ENCODE measurements around the gene CECR2. TPM values are rescaled to one million over a fixed set of nuclear protein-coding genes. Genes with fewer than 3 reads are reported as not detected.
A peak's percentile ranks its signal among the peaks of the same experiment; 100 is the strongest.

Gene CECR2
- total and polyA plus RNA-seq, 2 donors: 0.27 to 0.42 TPM

- no peak for DNase-seq (ENCODE audit: low read depth in 6 of 9, low spot score in 9 of 9)
- WGBS: 8% methylated on average over 23 of the region's 23 CpGs
- H3K27ac ChIP-seq (ENCODE audit: low read depth in 1 of 2, low read length in 1 of 2): no peak overlapping the region
Observed at GRCh38 chr22:17370766-17371432, 1.6 kb downstream of the CECR2 start.

GRCh38 chr22:17371448-17371847, 2.2 kb downstream of the CECR2 start:
- Histone ChIP-seq H3K27ac (ENCODE audit: low read depth in 1 of 2, low read length in 1 of 2) (no peak overlapping the region), H3K27me3 (ENCODE audit: control insufficient read depth in 2 of 2, insufficient read depth in 1 of 2, low read length in 1 of 2) (peaks cover 64 to 71% of the 10 kb centered on the region in 2 donors), H3K9me3 (ENCODE audit: control insufficient read depth in 2 of 2, insufficient read depth in 1 of 2, low read length in 1 of 2) (no peaks in the 10 kb centered on the region), H3K4me1 (ENCODE audit: control insufficient read depth in 2 of 2, insufficient read depth in 2 of 2, low read length in 2 of 2) (peaks cover 10 to 11% of the 10 kb centered on the region in 2 donors), H3K4me3 (ENCODE audit: low read length in 2 of 2) (no peak overlapping the region), H3K36me3 (ENCODE audit: control insufficient read depth in 2 of 2, insufficient read depth in 2 of 2, low read length in 1 of 2) (no peaks in the 10 kb centered on the region)
- 61% methylated on average over 5 of the region's 5 CpGs for WGBS
- no peak for DNase-seq (ENCODE audit: low read depth in 6 of 9, low spot score in 9 of 9)

More at GRCh38 chr22:17370766-17371432, 1.6 kb downstream of the CECR2 start:
- Histone ChIP-seq H3K36me3 (ENCODE audit: control insufficient read depth in 2 of 2, insufficient read depth in 2 of 2, low read length in 1 of 2) (no peaks in the 10 kb centered on the region), H3K27me3 (ENCODE audit: control insufficient read depth in 2 of 2, insufficient read depth in 1 of 2, low read length in 1 of 2) (peaks cover 67 to 76% of the 10 kb centered on the region in 2 donors), H3K9me3 (ENCODE audit: control insufficient read depth in 2 of 2, insufficient read depth in 1 of 2, low read length in 1 of 2) (no peaks in the 10 kb centered on the region), H3K4me1 (ENCODE audit: control insufficient read depth in 2 of 2, insufficient read depth in 2 of 2, low read length in 2 of 2) (peaks cover 10 to 11% of the 10 kb centered on the region in 2 donors), H3K4me3 (ENCODE audit: low read length in 2 of 2) (peak overlapping the region; percentile 13 to 62)

GRCh38 chr22:17373855-17374254, 4.6 kb downstream of the CECR2 start:
- Histone ChIP-seq H3K4me3 (ENCODE audit: low read length in 2 of 2) (no peak overlapping the region), H3K36me3 (ENCODE audit: control insufficient read depth in 2 of 2, insufficient read depth in 2 of 2, low read length in 1 of 2) (no peaks in the 10 kb centered on the region), H3K9me3 (ENCODE audit: control insufficient read depth in 2 of 2, insufficient read depth in 1 of 2, low read length in 1 of 2) (no peaks in the 10 kb centered on the region), H3K27me3 (ENCODE audit: control insufficient read depth in 2 of 2, insufficient read depth in 1 of 2, low read length in 1 of 2) (peaks cover 40 to 51% of the 10 kb centered on the region in 2 donors), H3K4me1 (ENCODE audit: control insufficient read depth in 2 of 2, insufficient read depth in 2 of 2, low read length in 2 of 2) (peaks cover 3 to 10% of the 10 kb centered on the region in 2 donors), H3K27ac (ENCODE audit: low read depth in 1 of 2, low read length in 1 of 2) (no peak overlapping the region)
- no peak for DNase-seq (ENCODE audit: low read depth in 6 of 9, low spot score in 9 of 9)
- 96% methylated on average over 4 of the region's 4 CpGs for WGBS

- H3K27me3 ChIP-seq (ENCODE audit: control insufficient read depth in 2 of 2, insufficient read depth in 1 of 2, low read length in 1 of 2): peaks cover 23 to 28% of the 10 kb centered on the region in 2 donors
- no peaks in the 10 kb centered on the region for H3K4me1 ChIP-seq (ENCODE audit: control insufficient read depth in 2 of 2, insufficient read depth in 2 of 2, low read length in 2 of 2)
- no peak overlapping the region for H3K4me3 ChIP-seq (ENCODE audit: low read length in 2 of 2)
- no peaks in the 10 kb centered on the region for H3K36me3 ChIP-seq (ENCODE audit: control insufficient read depth in 2 of 2, insufficient read depth in 2 of 2, low read length in 1 of 2)
- H3K9me3 ChIP-seq (ENCODE audit: control insufficient read depth in 2 of 2, insufficient read depth in 1 of 2, low read length in 1 of 2): no peaks in the 10 kb centered on the region
- no peak overlapping the region for H3K27ac ChIP-seq (ENCODE audit: low read depth in 1 of 2, low read length in 1 of 2)
- no peak for DNase-seq (ENCODE audit: low read depth in 6 of 9, low spot score in 9 of 9)
- 94% methylated on average over 11 of the region's 11 CpGs for WGBS
Observed at GRCh38 chr22:17375914-17376614, 6.8 kb downstream of the CECR2 start.

GRCh38 chr22:17376950-17377349, 7.7 kb downstream of the CECR2 start:
- H3K36me3 ChIP-seq (ENCODE audit: control insufficient read depth in 2 of 2, insufficient read depth in 2 of 2, low read length in 1 of 2): no peaks in the 10 kb centered on the region
- 100% methylated on average over 1 of the region's 1 CpG for WGBS
- H3K27me3 ChIP-seq (ENCODE audit: control insufficient read depth in 2 of 2, insufficient read depth in 1 of 2, low read length in 1 of 2): peaks cover 14 to 23% of the 10 kb centered on the region in 2 donors
- no peak overlapping the region for H3K4me3 ChIP-seq (ENCODE audit: low read length in 2 of 2)
- no peak overlapping the region for H3K27ac ChIP-seq (ENCODE audit: low read depth in 1 of 2, low read length in 1 of 2)
- DNase-seq (ENCODE audit: low read depth in 6 of 9, low spot score in 9 of 9): no peak
- no peaks in the 10 kb centered on the region for H3K4me1 ChIP-seq (ENCODE audit: control insufficient read depth in 2 of 2, insufficient read depth in 2 of 2, low read length in 2 of 2)
- no peaks in the 10 kb centered on the region for H3K9me3 ChIP-seq (ENCODE audit: control insufficient read depth in 2 of 2, insufficient read depth in 1 of 2, low read length in 1 of 2)

- Histone ChIP-seq H3K36me3 (ENCODE audit: control insufficient read depth in 2 of 2, insufficient read depth in 2 of 2, low read length in 1 of 2) (no peaks in the 10 kb centered on the region), H3K9me3 (ENCODE audit: control insufficient read depth in 2 of 2, insufficient read depth in 1 of 2, low read length in 1 of 2) (no peaks in the 10 kb centered on the region), H3K27me3 (ENCODE audit: control insufficient read depth in 2 of 2, insufficient read depth in 1 of 2, low read length in 1 of 2) (peaks cover 2% of the 10 kb centered on the region in 2 donors), H3K4me3 (ENCODE audit: low read length in 2 of 2) (no peak overlapping the region), H3K27ac (ENCODE audit: low read depth in 1 of 2, low read length in 1 of 2) (no peak overlapping the region), H3K4me1 (ENCODE audit: control insufficient read depth in 2 of 2, insufficient read depth in 2 of 2, low read length in 2 of 2) (no peaks in the 10 kb centered on the region)
- DNase-seq (ENCODE audit: low read depth in 6 of 9, low spot score in 9 of 9): no peak
- 87% methylated on average over 2 of the region's 2 CpGs for WGBS
Observed at GRCh38 chr22:17379944-17380343, 10.7 kb downstream of the CECR2 start.

- Histone ChIP-seq H3K27me3 (ENCODE audit: control insufficient read depth in 2 of 2, insufficient read depth in 1 of 2, low read length in 1 of 2) (peaks cover 0 to 2% of the 10 kb centered on the region in 2 donors), H3K4me1 (ENCODE audit: control insufficient read depth in 2 of 2, insufficient read depth in 2 of 2, low read length in 2 of 2) (no peaks in the 10 kb centered on the region), H3K36me3 (ENCODE audit: control insufficient read depth in 2 of 2, insufficient read depth in 2 of 2, low read length in 1 of 2) (no peaks in the 10 kb centered on the region), H3K27ac (ENCODE audit: low read depth in 1 of 2, low read length in 1 of 2) (no peak overlapping the region), H3K4me3 (ENCODE audit: low read length in 2 of 2) (no peak overlapping the region), H3K9me3 (ENCODE audit: control insufficient read depth in 2 of 2, insufficient read depth in 1 of 2, low read length in 1 of 2) (no peaks in the 10 kb centered on the region)
- 76% methylated on average over 6 of the region's 6 CpGs for whole genome bisulfite sequencing
- no peak for DNase-seq (ENCODE audit: low read depth in 6 of 9, low spot score in 9 of 9)
Observed at GRCh38 chr22:17380359-17381087, 11.3 kb downstream of the CECR2 start.

- Histone ChIP-seq H3K4me3 (ENCODE audit: low read length in 2 of 2) (no peak overlapping the region), H3K9me3 (ENCODE audit: control insufficient read depth in 2 of 2, insufficient read depth in 1 of 2, low read length in 1 of 2) (no peaks in the 10 kb centered on the region), H3K27me3 (ENCODE audit: control insufficient read depth in 2 of 2, insufficient read depth in 1 of 2, low read length in 1 of 2) (no peaks in the 10 kb centered on the region), H3K36me3 (ENCODE audit: control insufficient read depth in 2 of 2, insufficient read depth in 2 of 2, low read length in 1 of 2) (no peaks in the 10 kb centered on the region), H3K4me1 (ENCODE audit: control insufficient read depth in 2 of 2, insufficient read depth in 2 of 2, low read length in 2 of 2) (no peaks in the 10 kb centered on the region), H3K27ac (ENCODE audit: low read depth in 1 of 2, low read length in 1 of 2) (no peak overlapping the region)
- no peak for DNase-seq (ENCODE audit: low read depth in 6 of 9, low spot score in 9 of 9)
- WGBS: 90% methylated on average over 12 of the region's 12 CpGs
Observed at GRCh38 chr22:17381192-17381913, 12.1 kb downstream of the CECR2 start.
